IPS-NIHi11 (cell line): ENCODE results near the gene MORN5.

Source experiments
- DNase-seq: peaks from one replicate; pipeline ENCODE4 v3.0.0; 2012; ENCODE audit warnings: mixed read lengths, low spot score

The MORN5 gene

DNA sequence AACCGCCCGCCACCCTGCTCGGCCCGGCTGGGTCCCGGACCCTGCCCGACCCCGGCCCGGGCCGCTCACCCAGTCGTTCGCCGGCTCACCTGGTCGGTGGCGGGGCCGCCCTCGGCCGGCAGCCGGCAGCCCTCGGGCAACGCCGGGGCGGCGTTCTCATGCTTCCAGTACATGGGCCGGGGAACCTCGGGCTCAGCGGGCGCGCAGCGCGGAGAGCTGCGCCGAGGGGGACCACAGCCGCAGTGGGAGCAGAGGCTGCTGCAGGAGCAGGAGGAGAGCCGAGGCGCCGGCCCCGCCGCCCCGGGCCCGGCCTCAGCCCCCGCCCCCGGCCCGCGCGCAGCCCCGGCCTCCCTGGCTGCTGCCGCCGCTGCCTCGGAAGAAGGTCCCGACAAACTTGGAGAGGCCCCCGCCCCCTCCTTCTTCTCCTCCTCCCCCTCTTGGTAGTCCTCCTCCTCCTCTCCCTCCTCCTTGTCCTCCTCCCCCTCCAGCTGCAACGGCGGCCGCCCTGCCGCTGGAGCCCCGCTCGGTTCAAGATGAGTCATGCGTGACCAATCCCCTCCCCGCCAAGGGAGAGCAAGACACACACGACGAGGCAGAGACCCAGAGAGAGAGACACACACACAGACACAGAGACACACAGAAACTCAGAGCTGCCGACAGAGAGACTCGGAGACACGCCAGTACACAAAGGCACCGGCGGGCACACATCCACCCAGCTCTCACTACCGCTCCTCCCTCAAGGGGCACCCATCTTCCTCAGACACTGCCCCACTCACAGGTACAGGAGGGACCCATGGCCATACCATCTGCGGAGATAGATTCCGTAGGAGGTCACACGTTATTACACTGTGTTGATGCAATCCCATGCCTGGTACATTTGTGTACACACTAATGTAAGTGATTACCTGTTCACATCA, 69.1 kb downstream of the MORN5 start, which contains the start of gene LHX6:
Gene LHX6 (minus strand): TSS at position 390 of the 917 bp plus-strand sequence. CDS start 217 bp downstream, at position 173.
- DNase-seq = peak; percentile 64

GRCh38 chr9:122229485-122229837, 69.8 kb downstream of the MORN5 start:
- DNase-seq = no peak

DNA sequence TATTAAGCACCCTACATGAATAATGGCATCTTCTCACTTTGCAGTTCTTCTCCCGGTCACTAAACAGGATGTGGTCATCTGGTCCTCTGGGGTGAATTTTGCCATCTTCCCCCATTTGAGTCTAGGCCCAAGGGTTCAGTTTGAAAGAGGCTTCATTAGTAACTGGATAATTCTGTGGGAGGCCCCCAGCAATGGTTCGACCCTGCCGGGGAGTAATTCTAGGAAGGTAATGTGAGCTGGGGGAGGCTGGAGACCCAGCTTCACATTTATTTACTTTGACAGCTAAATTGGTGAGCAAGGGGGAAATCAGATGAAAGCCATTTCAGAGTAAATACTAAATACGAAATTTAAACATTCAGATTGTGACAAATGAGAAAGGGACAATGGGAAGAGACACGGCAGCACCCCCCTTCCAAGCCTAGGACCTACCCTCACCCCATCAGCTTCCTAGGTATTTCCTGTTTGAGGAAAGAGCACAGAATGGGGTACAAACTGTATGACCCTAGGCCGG, 73.1 kb downstream of the MORN5 start:
- no peak for DNase-seq

DNA sequence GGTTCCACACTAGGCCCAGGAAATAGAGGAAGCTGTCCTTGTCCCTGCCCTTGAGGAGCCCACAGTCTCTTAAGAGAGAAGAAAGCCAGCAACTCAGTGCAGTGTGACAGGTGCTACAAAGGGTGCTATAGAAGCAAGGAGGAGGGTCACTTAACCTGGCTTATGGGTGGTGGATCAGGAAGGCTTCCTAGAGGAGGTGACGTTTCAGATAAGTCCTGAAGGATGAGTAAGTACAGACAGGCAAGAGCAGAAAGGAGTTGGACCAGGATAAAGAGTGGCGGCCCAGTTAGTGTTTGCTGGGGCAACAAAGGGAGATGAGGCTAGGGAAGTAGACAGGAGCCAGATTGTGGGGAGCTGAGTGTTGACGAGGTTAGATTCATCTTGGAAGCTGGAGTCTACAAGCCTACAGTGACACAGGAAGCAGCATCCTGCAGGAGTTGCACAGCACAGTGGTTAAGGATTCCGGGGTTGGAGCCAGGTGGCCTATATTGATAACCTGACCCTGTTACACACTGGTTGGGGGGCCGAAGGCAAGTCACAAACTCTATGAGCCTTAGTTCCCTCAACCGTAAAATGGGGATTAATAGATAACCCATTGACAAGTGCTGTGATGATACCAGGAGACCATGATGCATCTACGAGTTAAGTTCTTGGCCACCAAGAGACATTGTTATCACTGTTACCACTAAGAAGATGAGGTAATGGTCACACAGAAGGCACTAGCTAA, 74.5 kb downstream of the MORN5 start:
- DNase-seq = no peak

- DNase-seq = no peak
Observed at GRCh38 chr9:122236681-122237080, 77.0 kb downstream of the MORN5 start.

DNA sequence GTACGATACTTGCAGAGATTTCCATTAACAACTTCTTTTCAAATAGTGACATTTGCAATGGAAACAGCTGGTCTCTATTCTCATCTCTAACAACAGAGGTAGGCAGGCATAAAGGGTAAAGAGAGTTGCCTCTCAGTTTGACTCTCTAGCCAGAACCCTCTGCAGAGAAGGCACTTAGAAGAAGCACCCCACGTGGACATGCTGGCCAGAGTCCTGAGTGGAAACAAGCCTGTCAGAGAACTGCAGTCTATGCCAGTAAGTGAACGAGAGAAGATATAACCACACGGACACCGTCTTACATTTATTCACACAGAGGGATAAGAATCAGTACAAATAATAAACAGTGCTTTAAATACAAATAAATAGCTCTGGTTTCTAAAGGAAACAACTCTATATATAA, 80.0 kb downstream of the MORN5 start:
- DNase-seq = no peak

- no peak for DNase-seq
Observed at GRCh38 chr9:122244349-122244748, 84.6 kb downstream of the MORN5 start.

DNA sequence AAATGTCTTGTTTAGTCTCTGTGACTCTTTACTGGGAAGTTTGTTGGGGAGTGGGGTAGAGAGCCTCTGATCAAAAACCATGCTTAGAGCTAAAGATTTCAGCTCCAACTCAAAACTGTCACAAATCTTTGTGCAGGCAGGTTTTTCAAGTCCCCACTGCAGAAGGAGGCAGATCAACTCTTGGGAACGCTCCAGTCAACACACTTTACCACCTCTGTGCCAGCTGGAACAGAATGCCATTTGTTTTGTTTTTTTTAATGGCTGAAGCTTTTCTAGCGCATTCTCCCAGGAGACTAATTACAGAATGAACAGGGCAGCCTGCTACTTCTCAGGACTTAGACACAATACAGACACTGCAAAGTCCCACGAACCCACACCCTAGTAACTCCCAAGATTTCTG, 87.0 kb downstream of the MORN5 start:
- DNase-seq = no peak

GRCh38 chr9:122248448-122248865, 88.7 kb downstream of the MORN5 start:
- no peak for DNase-seq
